ENCODE measurements around the gene ZCCHC9. TPM values are rescaled to one million over a fixed set of nuclear protein-coding genes. Genes with fewer than 3 reads are reported as not detected.

Gene ZCCHC9
- total RNA-seq, 2 donors from 2014 or later = 13.3 to 16.0 TPM

GRCh38 chr5:81349161-81349560 lies 47.8 kb downstream of the ZCCHC9 start:
- ATAC-seq (no peak), DNase-seq (no peak)
- intact Hi-C loops (cut with DNase I) = no loop called here

GRCh38 chr5:81350507-81350906 lies 49.1 kb downstream of the ZCCHC9 start:
- DNase-seq (no peak), ATAC-seq (no peak)
- intact Hi-C loops (cut with DNase I) = no loop called here

- ATAC-seq = no peak
- DNase-seq = no peak
Measured at GRCh38 chr5:81353189-81353588, 51.8 kb downstream of the ZCCHC9 start.

GRCh38 chr5:81354093-81354492 lies 52.7 kb downstream of the ZCCHC9 start:
- DNase-seq (no peak), ATAC-seq (no peak)
- intact Hi-C loops (cut with DNase I) = no loop called here

More at GRCh38 chr5:81353189-81353588, 51.8 kb downstream of the ZCCHC9 start:
- intact Hi-C loops (cut with DNase I) = no loop called here

GRCh38 chr5:81355291-81356251 lies 54.2 kb downstream of the ZCCHC9 start:
- intact Hi-C loops (cut with DNase I) = no loop called here
- DNase-seq = no peak
- no peak for ATAC-seq

GRCh38 chr5:81359108-81359507 lies 57.7 kb downstream of the ZCCHC9 start:
- intact Hi-C loops (cut with DNase I) = no loop called here
- ATAC-seq = no peak
- no peak for DNase-seq

DNA sequence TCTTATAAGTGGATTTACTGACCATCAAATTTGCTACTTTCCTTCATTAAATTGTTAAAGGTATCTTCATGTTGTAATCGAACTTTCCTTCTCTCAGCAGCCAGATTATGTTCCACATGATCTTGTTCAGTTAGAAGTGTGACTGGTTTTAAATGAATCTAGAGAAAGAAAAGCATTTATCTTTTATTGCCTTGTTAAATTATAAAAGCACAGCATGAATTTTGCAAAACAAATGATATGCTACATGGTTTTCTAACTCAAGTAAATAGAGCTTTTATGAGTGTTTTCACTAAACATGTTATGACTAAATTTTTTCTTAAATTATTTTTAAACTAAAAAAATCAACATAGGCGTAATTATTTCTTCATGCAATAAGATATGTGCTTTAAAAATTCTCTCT lies 58.5 kb downstream of the ZCCHC9 start:
- no peak for DNase-seq
- intact Hi-C loops (cut with DNase I) = no loop called here
- ATAC-seq = no peak

GRCh38 chr5:81360640-81361039 lies 59.3 kb downstream of the ZCCHC9 start:
- intact Hi-C loops (cut with DNase I) = no loop called here
- ATAC-seq = no peak
- DNase-seq = no peak

DNA sequence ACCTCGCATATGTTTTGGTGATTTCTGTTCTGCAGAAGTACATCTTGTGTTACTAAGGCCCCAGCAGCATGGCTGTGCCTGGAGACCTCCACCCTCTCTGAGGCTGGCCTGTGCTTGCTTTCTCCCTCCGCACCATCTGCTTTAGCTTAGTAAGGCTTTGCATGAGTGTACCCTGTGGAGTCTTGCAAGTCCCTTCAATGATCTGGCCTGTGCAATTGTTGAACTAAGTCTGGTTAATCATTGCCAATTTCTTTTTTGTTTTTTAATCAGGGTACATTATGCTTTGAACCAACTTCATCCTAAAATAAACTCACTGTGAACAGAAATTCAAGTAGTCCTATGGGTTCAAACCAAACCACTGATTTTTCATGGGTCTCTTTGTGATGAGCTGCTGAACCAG lies 60.2 kb downstream of the ZCCHC9 start:
- no peak for DNase-seq
- intact Hi-C loops (cut with DNase I) = no loop called here
- no peak for ATAC-seq

Other genes with a start within 250 kb of the ZCCHC9 start
- gene CKMT2, start 68.3 kb upstream of the ZCCHC9 start, total RNA-seq = 100 to 1,000 TPM; 742 to 839 TPM
- gene ACOT12, start 92.5 kb downstream of the ZCCHC9 start, total RNA-seq = not detected

All from left cardiac atrium (tissue), 4 donors.